Measurements from ENCODE around the gene SGCA. TPM values are rescaled to one million over a fixed set of nuclear protein-coding genes. Genes with fewer than 3 reads are reported as not detected.

The SGCA gene
- total and polyA plus RNA-seq, 2 of the 13 experiments (the other 11 are each of a cell fraction or from before 2014, with no cell fraction given): not detected

DNA sequence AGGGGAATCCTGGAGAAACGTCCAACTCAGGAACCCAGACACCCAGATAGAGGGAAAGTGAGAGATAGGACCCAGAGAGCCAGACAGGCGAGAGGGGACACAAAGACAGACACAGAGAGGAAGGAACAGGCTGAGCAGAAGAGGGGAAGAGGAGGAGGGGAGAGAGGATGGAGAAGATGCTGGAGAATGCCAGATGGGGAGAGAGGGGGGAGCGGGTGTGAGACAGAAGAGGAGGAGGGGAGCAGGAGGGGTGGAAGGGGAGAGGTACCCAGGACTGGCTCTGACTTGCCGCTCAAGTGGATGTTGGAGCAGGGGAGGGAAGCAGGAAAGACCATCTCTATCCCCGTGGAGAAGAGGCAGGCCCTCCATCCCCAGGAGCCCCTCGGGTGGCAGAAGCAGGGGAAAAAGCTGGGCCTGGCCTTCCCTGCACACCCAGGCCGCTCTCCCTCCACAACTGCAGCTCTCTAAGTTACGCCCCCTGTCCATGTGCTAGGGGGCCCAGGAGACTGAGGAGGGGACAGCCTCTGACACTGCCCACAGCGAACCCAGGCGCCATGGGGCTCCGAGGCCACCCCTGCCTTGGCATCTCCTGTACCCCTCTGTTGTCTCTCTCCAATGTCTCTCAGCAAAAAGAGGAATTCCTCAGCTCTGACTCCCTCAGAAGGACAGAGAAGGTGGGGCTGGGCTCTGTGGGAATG is 20.1 kb upstream of the SGCA start:
- Histone ChIP-seq H4K20me1 (ENCODE audit: insufficient read depth, low read length) (peaks cover 11% of the 10 kb centered on the region; the same call in 1 of the 2 replicates), H3K27me3 (ENCODE audit: control insufficient read depth in 1 of 2, insufficient read depth in 2 of 2, low read length in 2 of 2) (no peaks in the 10 kb centered on the region), H3K36me3 (replicated peaks in 1 of 2; ENCODE audit: control insufficient read depth in 1 of 2, insufficient read depth in 2 of 2, low read length in 2 of 2) (peaks cover 34 to 43% of the 10 kb centered on the region in 2 experiments), H3K4me3 (replicated peaks in 1 of 3; ENCODE audit: insufficient read depth in 1 of 3, low read depth in 2 of 3, low read length in 3 of 3) (no peak overlapping the region), H3K9ac (ENCODE audit: insufficient read depth, low read depth, low read length) (no peak overlapping the region), H3K79me2 (ENCODE audit: insufficient read depth, low read length) (peaks cover 25% of the 10 kb centered on the region), H3K4me2 (ENCODE audit: low read depth, low read length) (peak overlapping the region; percentile 100; the same call in 1 of the 2 replicates), H2AFZ (ENCODE audit: low read length) (no peak overlapping the region), H3K9me3 (ENCODE audit: low read length) (no peaks in the 10 kb centered on the region), H3K4me1 (ENCODE audit: insufficient read depth, low read length) (peaks cover 42% of the 10 kb centered on the region), H3K27ac (ENCODE audit: extremely low read length, insufficient read depth, low read length) (peak overlapping the region; percentile 11)
- ChIA-PET CTCF (ENCODE audit: low intra/inter-chr PET ratio, low total read pairs) (no interaction called here), POLR2A (no interaction called here)
- in situ Hi-C loops (cut with HindIII; ENCODE audit: extremely low pct_ligation_motif_present, low pct_unique_long_range_greater_than_20kb) (no loop called here), intact Hi-C loops (cut with micrococcal nuclease; ENCODE audit: unreplicated experiment) (no loop called here)
- TF ChIP-seq GTF3A (CRISPR knock-in tag; conservative IDR thresholded peaks at IDR 0.05) (no peak), ZBTB3 (CRISPR knock-in tag; IDR thresholded peaks at IDR 0.05; ENCODE audit: borderline replicate concordance, low read depth) (no peak), SATB2 (CRISPR knock-in tag; IDR thresholded peaks at IDR 0.05) (no peak), SMAD3 (CRISPR knock-in tag; IDR thresholded peaks at IDR 0.05) (no peak), ZNF766 (CRISPR knock-in tag; IDR thresholded peaks at IDR 0.05; ENCODE audit: borderline replicate concordance) (no peak), ZNF816 (CRISPR knock-in tag; IDR thresholded peaks at IDR 0.05; ENCODE audit: borderline replicate concordance) (no peak), CCDC6 (CRISPR knock-in tag; IDR thresholded peaks at IDR 0.05) (no peak), ZNF383 (CRISPR knock-in tag; IDR thresholded peaks at IDR 0.05; ENCODE audit: borderline replicate concordance) (no peak), ZFP90 (CRISPR knock-in tag; IDR thresholded peaks at IDR 0.05; ENCODE audit: borderline replicate concordance) (no peak)
- TF ChIP-seq, protein P1, sequence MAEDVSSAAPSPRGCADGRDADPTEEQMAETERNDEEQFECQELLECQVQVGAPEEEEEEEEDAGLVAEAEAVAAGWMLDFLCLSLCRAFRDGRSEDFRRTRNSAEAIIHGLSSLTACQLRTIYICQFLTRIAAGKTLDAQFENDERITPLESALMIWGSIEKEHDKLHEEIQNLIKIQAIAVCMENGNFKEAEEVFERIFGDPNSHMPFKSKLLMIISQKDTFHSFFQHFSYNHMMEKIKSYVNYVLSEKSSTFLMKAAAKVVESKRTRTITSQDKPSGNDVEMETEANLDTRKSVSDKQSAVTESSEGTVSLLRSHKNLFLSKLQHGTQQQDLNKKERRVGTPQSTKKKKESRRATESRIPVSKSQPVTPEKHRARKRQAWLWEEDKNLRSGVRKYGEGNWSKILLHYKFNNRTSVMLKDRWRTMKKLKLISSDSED (CRISPR knock-in tag; IDR thresholded peaks at IDR 0.05): no peak
- TF ChIP-seq, protein P2, sequence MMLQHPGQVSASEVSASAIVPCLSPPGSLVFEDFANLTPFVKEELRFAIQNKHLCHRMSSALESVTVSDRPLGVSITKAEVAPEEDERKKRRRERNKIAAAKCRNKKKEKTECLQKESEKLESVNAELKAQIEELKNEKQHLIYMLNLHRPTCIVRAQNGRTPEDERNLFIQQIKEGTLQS (CRISPR knock-in tag; IDR thresholded peaks at IDR 0.05): no peak
- DNase-seq (ENCODE audit: low spot score) (no peak), FAIRE-seq (no peak), ATAC-seq (no peak)
- BruUV-seq (replicated peaks): no TSS peak
- WGBS (ENCODE audit: low lambda C conversion rate): 83% methylated on average over 11 of the region's 11 CpGs
